IPS-15b (cell line): Measurements from ENCODE around the gene SYNPO2.
A peak's percentile ranks its signal among the peaks of the same experiment; 100 is the strongest.

Experiments used
- H3K27me3 ChIP-seq: one replicate; pipeline ENCODE4 v1.6.1; 2013; ENCODE audit warnings: low read length; ENCODE audit not compliant: control insufficient read depth, insufficient read depth
- H3K36me3 ChIP-seq: one replicate; pipeline ENCODE4 v1.6.1; 2013; ENCODE audit warnings: low read length; ENCODE audit not compliant: control insufficient read depth, insufficient read depth
- H3K4me1 ChIP-seq: one replicate; pipeline ENCODE4 v1.6.1; 2013; ENCODE audit warnings: mild to moderate bottlenecking, low read length; ENCODE audit not compliant: control insufficient read depth, insufficient read depth
- H3K4me3 ChIP-seq: one replicate; pipeline ENCODE4 v1.5.1; 2013; ENCODE audit warnings: low read depth, low read length
- H3K9ac ChIP-seq: one replicate; pipeline ENCODE4 v1.6.1; 2013; ENCODE audit warnings: low read depth, mild to moderate bottlenecking, low read length
- H3K9me3 ChIP-seq: one replicate; pipeline ENCODE4 v1.6.1; 2013; ENCODE audit warnings: mild to moderate bottlenecking, low read length; ENCODE audit not compliant: control insufficient read depth, insufficient read depth

The SYNPO2 gene

DNA sequence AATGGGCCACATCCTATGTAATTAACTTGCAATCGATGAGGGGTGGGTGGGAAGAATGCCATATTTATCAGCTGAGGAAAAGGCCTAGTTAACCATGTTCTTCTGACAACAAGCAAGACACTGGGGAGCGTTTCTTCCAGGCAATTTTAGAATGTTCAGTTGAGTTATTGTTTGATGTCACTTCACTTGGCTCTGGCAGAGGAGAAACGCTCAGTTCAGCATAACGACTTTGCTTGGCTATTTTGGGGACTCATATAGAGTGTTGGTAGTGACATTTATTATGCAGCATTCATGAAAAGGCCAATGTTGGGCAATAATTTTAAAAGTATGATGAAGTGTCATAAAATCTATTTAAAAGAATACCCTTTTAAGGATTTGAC, 648 bp downstream of the SYNPO2 start:
- Histone ChIP-seq H3K36me3 (no peaks in the 10 kb centered on the region), H3K27me3 (peaks cover 10% of the 10 kb centered on the region), H3K9me3 (no peaks in the 10 kb centered on the region), H3K4me1 (peaks cover 4% of the 10 kb centered on the region), H3K4me3 (peak overlapping the region; percentile 56), H3K9ac (no peak overlapping the region)

GRCh38 chr4:118894034-118894433, 5.4 kb downstream of the SYNPO2 start:
- H3K27me3 ChIP-seq, result peaks cover 5% of the 10 kb centered on the region
- no peaks in the 10 kb centered on the region for H3K36me3 ChIP-seq
- no peaks in the 10 kb centered on the region for H3K4me1 ChIP-seq
- no peak overlapping the region for H3K4me3 ChIP-seq
- H3K9ac ChIP-seq, result no peak overlapping the region
- no peaks in the 10 kb centered on the region for H3K9me3 ChIP-seq

- Histone ChIP-seq H3K4me3 (no peak overlapping the region), H3K27me3 (no peaks in the 10 kb centered on the region), H3K9ac (no peak overlapping the region), H3K4me1 (no peaks in the 10 kb centered on the region), H3K9me3 (no peaks in the 10 kb centered on the region), H3K36me3 (no peaks in the 10 kb centered on the region)
Observed at GRCh38 chr4:118898221-118898620, 9.6 kb downstream of the SYNPO2 start.

DNA sequence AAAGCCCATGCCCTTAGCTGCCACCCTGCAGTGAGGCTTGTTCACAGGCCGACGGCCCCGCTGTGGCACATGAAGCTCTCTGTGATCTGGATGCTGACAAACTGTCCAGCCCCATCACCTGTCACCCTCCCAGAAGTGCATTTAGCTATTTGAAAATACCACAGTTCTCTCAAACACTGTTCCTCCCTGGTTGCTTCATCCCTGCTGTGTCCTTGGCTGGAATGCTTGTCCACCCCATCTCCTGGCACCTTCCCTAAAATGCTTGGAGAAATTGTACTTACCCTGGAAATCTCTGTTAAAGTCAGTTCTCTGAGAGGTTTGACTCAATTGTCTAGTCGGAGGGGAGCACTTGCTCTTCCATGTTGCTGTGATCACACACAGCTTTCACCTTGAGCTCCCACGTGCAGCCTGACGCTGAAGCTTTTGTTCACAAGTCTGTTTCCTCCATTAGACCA, 10.1 kb downstream of the SYNPO2 start:
- H3K4me3 ChIP-seq, result no peak overlapping the region
- H3K4me1 ChIP-seq, result no peaks in the 10 kb centered on the region

DNA sequence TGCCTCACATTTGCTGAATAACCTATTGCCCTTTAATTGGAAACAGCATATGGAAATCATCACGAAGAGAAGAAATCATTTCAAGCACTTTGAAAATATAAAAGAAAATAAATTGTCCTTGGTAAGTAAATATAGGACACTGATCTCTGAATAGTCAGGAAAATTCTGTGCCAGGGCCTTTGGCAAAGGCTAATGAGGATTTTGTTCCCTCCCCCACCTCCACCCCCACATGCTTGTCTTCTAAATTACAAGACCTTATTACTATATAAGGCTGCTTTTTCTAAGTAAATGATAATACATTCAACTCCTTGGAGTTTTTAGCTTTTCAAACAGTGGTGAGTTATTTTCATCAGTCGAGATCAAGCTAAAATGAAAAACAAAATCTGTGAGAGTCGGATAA, 15.8 kb downstream of the SYNPO2 start:
- H3K9me3 ChIP-seq, result no peaks in the 10 kb centered on the region
- H3K9ac ChIP-seq, result no peak overlapping the region
- no peaks in the 10 kb centered on the region for H3K27me3 ChIP-seq
- H3K4me1 ChIP-seq, result no peaks in the 10 kb centered on the region
- no peak overlapping the region for H3K4me3 ChIP-seq
- no peaks in the 10 kb centered on the region for H3K36me3 ChIP-seq

More for the DNA sequence above, 10.1 kb downstream of the SYNPO2 start:
- no peaks in the 10 kb centered on the region for H3K27me3 ChIP-seq
- no peaks in the 10 kb centered on the region for H3K9me3 ChIP-seq
- H3K36me3 ChIP-seq, result no peaks in the 10 kb centered on the region
- no peak overlapping the region for H3K9ac ChIP-seq

GRCh38 chr4:118904935-118905334, 16.3 kb downstream of the SYNPO2 start:
- Histone ChIP-seq H3K9ac (no peak overlapping the region), H3K27me3 (no peaks in the 10 kb centered on the region), H3K4me1 (no peaks in the 10 kb centered on the region), H3K4me3 (no peak overlapping the region), H3K9me3 (no peaks in the 10 kb centered on the region), H3K36me3 (no peaks in the 10 kb centered on the region)

- Histone ChIP-seq H3K4me3 (no peak overlapping the region), H3K9me3 (no peaks in the 10 kb centered on the region), H3K27me3 (no peaks in the 10 kb centered on the region), H3K9ac (no peak overlapping the region), H3K36me3 (no peaks in the 10 kb centered on the region), H3K4me1 (no peaks in the 10 kb centered on the region)
Observed at GRCh38 chr4:118905566-118905965, 16.9 kb downstream of the SYNPO2 start.

DNA sequence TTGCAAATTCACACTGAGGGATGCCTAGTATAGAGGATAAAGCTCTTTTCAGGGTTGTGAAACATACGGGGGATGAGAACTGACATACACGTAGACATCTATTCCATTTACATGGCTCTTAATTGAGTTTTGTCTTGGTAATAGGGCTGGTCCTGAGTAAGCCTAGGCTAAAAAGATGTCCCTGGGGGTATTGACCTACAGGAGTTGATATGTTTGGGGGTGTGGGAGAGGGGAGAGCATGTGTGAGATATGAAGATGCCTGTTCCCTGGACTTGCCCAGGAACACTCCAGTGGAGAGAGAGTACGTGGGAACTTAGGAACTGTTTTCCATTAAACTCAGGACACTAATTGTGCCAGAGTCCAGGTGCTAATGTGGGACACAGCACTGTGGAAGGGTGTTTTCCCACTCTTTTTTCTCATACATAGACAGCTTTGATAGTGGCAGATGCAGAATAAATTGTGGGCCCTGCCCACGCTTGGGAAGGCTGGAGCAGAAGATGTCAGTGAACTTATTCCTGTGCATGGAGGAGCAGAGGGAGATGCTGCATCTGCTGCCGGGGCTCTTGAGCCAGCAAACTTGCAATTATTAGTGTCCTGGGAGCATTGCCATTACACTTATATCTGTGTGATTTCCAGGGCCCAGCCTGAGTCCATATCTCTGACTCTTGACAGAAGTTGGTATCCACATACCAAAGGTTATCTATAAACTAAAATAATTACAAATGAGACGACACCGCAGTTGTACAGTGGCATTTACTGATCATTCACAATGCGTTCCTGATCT, 20.7 kb downstream of the SYNPO2 start:
- no peak overlapping the region for H3K4me3 ChIP-seq
- no peaks in the 10 kb centered on the region for H3K9me3 ChIP-seq
- H3K36me3 ChIP-seq, result no peaks in the 10 kb centered on the region
- no peak overlapping the region for H3K9ac ChIP-seq
- H3K4me1 ChIP-seq, result no peaks in the 10 kb centered on the region
- no peaks in the 10 kb centered on the region for H3K27me3 ChIP-seq

GRCh38 chr4:118910221-118910620, 21.6 kb downstream of the SYNPO2 start:
- H3K9ac ChIP-seq, result no peak overlapping the region
- no peaks in the 10 kb centered on the region for H3K36me3 ChIP-seq
- H3K4me1 ChIP-seq, result no peaks in the 10 kb centered on the region
- no peaks in the 10 kb centered on the region for H3K9me3 ChIP-seq
- no peak overlapping the region for H3K4me3 ChIP-seq
- H3K27me3 ChIP-seq, result no peaks in the 10 kb centered on the region

GRCh38 chr4:118911238-118911703, 22.6 kb downstream of the SYNPO2 start:
- Histone ChIP-seq H3K36me3 (no peaks in the 10 kb centered on the region), H3K4me3 (no peak overlapping the region), H3K9ac (no peak overlapping the region), H3K9me3 (no peaks in the 10 kb centered on the region), H3K4me1 (no peaks in the 10 kb centered on the region), H3K27me3 (no peaks in the 10 kb centered on the region)

- Histone ChIP-seq H3K27me3 (no peaks in the 10 kb centered on the region), H3K9ac (no peak overlapping the region), H3K36me3 (no peaks in the 10 kb centered on the region), H3K4me1 (no peaks in the 10 kb centered on the region), H3K4me3 (no peak overlapping the region), H3K9me3 (no peaks in the 10 kb centered on the region)
Observed at GRCh38 chr4:118915468-118915867, 26.8 kb downstream of the SYNPO2 start.

- Histone ChIP-seq H3K9ac (no peak overlapping the region), H3K27me3 (no peaks in the 10 kb centered on the region), H3K9me3 (no peaks in the 10 kb centered on the region), H3K4me3 (no peak overlapping the region), H3K36me3 (no peaks in the 10 kb centered on the region), H3K4me1 (no peaks in the 10 kb centered on the region)
Observed at GRCh38 chr4:118916691-118917289, 28.1 kb downstream of the SYNPO2 start.
